Effector memory CD8-positive, alpha-beta T cell (primary cell): ENCODE data around the gene PER3.

Source experiments
- ATAC-seq: fragments of 150-1000 bp; cut with Tn5 transposase; replicated peaks from 2 replicates; pipeline ENCODE4 v1.10.0; 2021; ENCODE audit warnings: mild to moderate bottlenecking, moderate library complexity
- DNase-seq, 3 experiments: peaks; one replicate each; pipeline ENCODE4 v3.0.0; 2021
- H3K27ac Mint-ChIP-seq, 2 donors: one replicate each; pipeline ENCODE4 v1.8.0; 2022; ENCODE audit warnings: mild to moderate bottlenecking in 2 of 2, mixed read lengths in 2 of 2, moderate library complexity in 2 of 2
- H3K27me3 Mint-ChIP-seq, 2 donors: one replicate each; pipeline ENCODE4 v1.8.0; 2022; ENCODE audit warnings: mixed read lengths in 2 of 2
- H3K36me3 Mint-ChIP-seq: one replicate; pipeline ENCODE4 v1.8.0; 2022; ENCODE audit warnings: mild to moderate bottlenecking, moderate library complexity, mixed read lengths; ENCODE audit not compliant: insufficient read depth
- H3K4me1 Mint-ChIP-seq, 2 donors: one replicate each; pipeline ENCODE4 v1.8.0; 2022; ENCODE audit warnings: low read depth in 2 of 2, mixed read lengths in 2 of 2
- H3K4me3 Mint-ChIP-seq, 2 donors: one replicate each; pipeline ENCODE4 v1.8.0; 2022; ENCODE audit warnings: mild to moderate bottlenecking in 2 of 2, mixed read lengths in 2 of 2, moderate library complexity in 2 of 2
- H3K9me3 Mint-ChIP-seq, 2 donors: one replicate each; pipeline ENCODE4 v1.8.0; 2022; ENCODE audit warnings: mixed read lengths in 2 of 2

PER3 gene

GRCh38 chr1:7856345-7856744 is 72.3 kb downstream of the PER3 start:
- ATAC-seq (no peak), DNase-seq (no peak)
- H3K27ac Mint-ChIP-seq: no peak overlapping the region
- no peak overlapping the region for H3K4me3 Mint-ChIP-seq
- peaks cover 3 to 4% of the 10 kb centered on the region in 2 donors for H3K4me1 Mint-ChIP-seq
- peaks cover 0 to 6% of the 10 kb centered on the region in 2 donors for H3K27me3 Mint-ChIP-seq
- no peaks in the 10 kb centered on the region for H3K9me3 Mint-ChIP-seq
- no peaks in the 10 kb centered on the region for H3K36me3 Mint-ChIP-seq

GRCh38 chr1:7857000-7857399 is 72.9 kb downstream of the PER3 start:
- Mint-ChIP-seq H3K27me3 (peaks cover 0 to 6% of the 10 kb centered on the region in 2 donors), H3K4me1 (peaks cover 3 to 4% of the 10 kb centered on the region in 2 donors), H3K36me3 (no peaks in the 10 kb centered on the region), H3K9me3 (no peaks in the 10 kb centered on the region), H3K27ac (no peak overlapping the region), H3K4me3 (no peak overlapping the region)
- ATAC-seq (no peak), DNase-seq (no peak)

- Mint-ChIP-seq H3K4me3 (no peak overlapping the region), H3K9me3 (no peaks in the 10 kb centered on the region), H3K36me3 (no peaks in the 10 kb centered on the region), H3K27me3 (peaks cover 0 to 3% of the 10 kb centered on the region in 2 donors), H3K27ac (peak overlapping the region in 1 of 2 donors; percentile 67), H3K4me1 (peaks cover 3 to 4% of the 10 kb centered on the region in 2 donors)
- DNase-seq (no peak), ATAC-seq (no peak)
Observed at GRCh38 chr1:7857985-7858384, 73.9 kb downstream of the PER3 start.

- no peak for ATAC-seq
- Mint-ChIP-seq H3K4me3 (no peak overlapping the region), H3K27ac (no peak overlapping the region), H3K27me3 (no peaks in the 10 kb centered on the region), H3K4me1 (peaks cover 3 to 4% of the 10 kb centered on the region in 2 donors), H3K36me3 (no peaks in the 10 kb centered on the region), H3K9me3 (no peaks in the 10 kb centered on the region)
- no peak for DNase-seq
Observed at GRCh38 chr1:7859406-7859805, 75.3 kb downstream of the PER3 start.

- peaks cover 3 to 4% of the 10 kb centered on the region in 2 donors for H3K4me1 Mint-ChIP-seq
- no peak for DNase-seq
- H3K4me3 Mint-ChIP-seq: no peak overlapping the region
- ATAC-seq: no peak
- H3K27ac Mint-ChIP-seq: peak overlapping the region in 1 of 2 donors; percentile 61
- H3K27me3 Mint-ChIP-seq: no peaks in the 10 kb centered on the region
- no peaks in the 10 kb centered on the region for H3K9me3 Mint-ChIP-seq
- H3K36me3 Mint-ChIP-seq: no peaks in the 10 kb centered on the region
Observed at GRCh38 chr1:7860130-7860529, 76.0 kb downstream of the PER3 start.

- Mint-ChIP-seq H3K36me3 (no peaks in the 10 kb centered on the region), H3K4me1 (peaks cover 0 to 3% of the 10 kb centered on the region in 2 donors), H3K27me3 (peaks cover 0 to 11% of the 10 kb centered on the region in 2 donors), H3K9me3 (no peaks in the 10 kb centered on the region), H3K27ac (no peak overlapping the region), H3K4me3 (no peak overlapping the region)
- no peak for ATAC-seq
- DNase-seq: no peak
Observed at GRCh38 chr1:7861452-7861851, 77.4 kb downstream of the PER3 start.

- H3K27me3 Mint-ChIP-seq: peaks cover 0 to 12% of the 10 kb centered on the region in 2 donors
- H3K36me3 Mint-ChIP-seq: no peaks in the 10 kb centered on the region
- no peak overlapping the region for H3K4me3 Mint-ChIP-seq
- ATAC-seq: no peak
- DNase-seq: no peak
- H3K4me1 Mint-ChIP-seq: peaks cover 0 to 3% of the 10 kb centered on the region in 2 donors
- no peaks in the 10 kb centered on the region for H3K9me3 Mint-ChIP-seq
- H3K27ac Mint-ChIP-seq: no peak overlapping the region
Observed at GRCh38 chr1:7862211-7863060, 78.3 kb downstream of the PER3 start.

- no peak overlapping the region for H3K4me3 Mint-ChIP-seq
- ATAC-seq: no peak
- no peaks in the 10 kb centered on the region for H3K9me3 Mint-ChIP-seq
- peaks cover 0 to 3% of the 10 kb centered on the region in 2 donors for H3K4me1 Mint-ChIP-seq
- H3K36me3 Mint-ChIP-seq: no peaks in the 10 kb centered on the region
- DNase-seq: no peak
- H3K27ac Mint-ChIP-seq: peak overlapping the region in 1 of 2 donors; percentile 55
- peaks cover 0 to 12% of the 10 kb centered on the region in 2 donors for H3K27me3 Mint-ChIP-seq
Observed at GRCh38 chr1:7863756-7864328, 79.8 kb downstream of the PER3 start.

GRCh38 chr1:7865978-7866377 is 81.9 kb downstream of the PER3 start:
- DNase-seq (no peak), ATAC-seq (no peak)
- H3K27ac Mint-ChIP-seq: no peak overlapping the region
- no peaks in the 10 kb centered on the region for H3K36me3 Mint-ChIP-seq
- no peak overlapping the region for H3K4me3 Mint-ChIP-seq
- no peaks in the 10 kb centered on the region for H3K4me1 Mint-ChIP-seq
- H3K27me3 Mint-ChIP-seq: peaks cover 0 to 12% of the 10 kb centered on the region in 2 donors
- no peaks in the 10 kb centered on the region for H3K9me3 Mint-ChIP-seq

- H3K27me3 Mint-ChIP-seq: peaks cover 0 to 12% of the 10 kb centered on the region in 2 donors
- DNase-seq (no peak), ATAC-seq (no peak)
- H3K4me3 Mint-ChIP-seq: no peak overlapping the region
- H3K36me3 Mint-ChIP-seq: peaks cover 2% of the 10 kb centered on the region
- no peak overlapping the region for H3K27ac Mint-ChIP-seq
- H3K9me3 Mint-ChIP-seq: no peaks in the 10 kb centered on the region
- H3K4me1 Mint-ChIP-seq: no peaks in the 10 kb centered on the region
Observed at GRCh38 chr1:7868070-7868780, 84.1 kb downstream of the PER3 start.

- Mint-ChIP-seq H3K36me3 (peaks cover 2% of the 10 kb centered on the region), H3K27me3 (peaks cover 0 to 12% of the 10 kb centered on the region in 2 donors), H3K4me3 (no peak overlapping the region), H3K4me1 (no peaks in the 10 kb centered on the region), H3K9me3 (no peaks in the 10 kb centered on the region), H3K27ac (no peak overlapping the region)
- DNase-seq: no peak
- ATAC-seq: no peak
Observed at GRCh38 chr1:7869136-7869920, 85.2 kb downstream of the PER3 start.

- no peak overlapping the region for H3K4me3 Mint-ChIP-seq
- H3K27me3 Mint-ChIP-seq: peaks cover 0 to 7% of the 10 kb centered on the region in 2 donors
- no peaks in the 10 kb centered on the region for H3K4me1 Mint-ChIP-seq
- ATAC-seq (no peak), DNase-seq (no peak)
- peak overlapping the region in 1 of 2 donors; percentile 27 for H3K27ac Mint-ChIP-seq
- H3K9me3 Mint-ChIP-seq: no peaks in the 10 kb centered on the region
- H3K36me3 Mint-ChIP-seq: peaks cover 2% of the 10 kb centered on the region
Observed at GRCh38 chr1:7871136-7871535, 87.0 kb downstream of the PER3 start.
